Hepatocyte (in vitro differentiated cells): Measurements from ENCODE around the gene ZNF219. TPM values are rescaled to one million over a fixed set of nuclear protein-coding genes. Genes with fewer than 3 reads are reported as not detected.

Source experiments
- DNase-seq: peaks from one replicate; pipeline ENCODE4 v3.0.0-alpha.2; 2016; ENCODE audit warnings: low spot score
- H2AFZ ChIP-seq: fragments of 200-600 bp; sonication (generic); 2 replicates; pipeline ENCODE4 v1.6.0; 2016; ENCODE audit warnings: antibody characterized with exemption, mild to moderate bottlenecking
- H3K27ac ChIP-seq: fragments of 200-600 bp; sonication (generic); 2 replicates; pipeline ENCODE4 v1.5.1; 2016; ENCODE audit warnings: mild to moderate bottlenecking
- H3K27me3 ChIP-seq: fragments of 200-600 bp; sonication (generic); 2 replicates; pipeline ENCODE4 v1.6.1; 2016
- H3K36me3 ChIP-seq: fragments of 200-600 bp; sonication (generic); replicated peaks from 2 replicates; pipeline ENCODE4 v1.5.1; 2016; ENCODE audit warnings: low read depth; ENCODE audit not compliant: insufficient read depth
- H3K4me1 ChIP-seq: fragments of 200-600 bp; sonication (generic); 2 replicates; pipeline ENCODE4 v1.5.1; 2016; ENCODE audit warnings: mild to moderate bottlenecking, moderate library complexity; ENCODE audit not compliant: insufficient read depth
- H3K4me2 ChIP-seq: fragments of 200-600 bp; sonication (generic); 2 replicates; pipeline ENCODE4 v1.6.0; 2016
- H3K4me3 ChIP-seq: fragments of 200-600 bp; sonication (generic); 2 replicates; pipeline ENCODE4 v1.5.1; 2016; ENCODE audit warnings: mild to moderate bottlenecking
- H3K79me2 ChIP-seq: fragments of 200-600 bp; sonication (generic); 2 replicates; pipeline ENCODE4 v1.6.0; 2017; ENCODE audit warnings: mild to moderate bottlenecking
- H3K9me2 ChIP-seq: fragments of 200-600 bp; sonication (generic); replicated peaks from 2 replicates; pipeline ENCODE4 v1.6.0; 2017; ENCODE audit warnings: mild to moderate bottlenecking; ENCODE audit not compliant: insufficient read depth
- H3K9me3 ChIP-seq: fragments of 200-600 bp; sonication (generic); 2 replicates; pipeline ENCODE4 v1.5.1; 2016; ENCODE audit warnings: low read depth, mild to moderate bottlenecking
- H4K20me1 ChIP-seq: fragments of 200-600 bp; sonication (generic); 2 replicates; pipeline ENCODE4 v1.6.0; 2016; ENCODE audit warnings: mild to moderate bottlenecking; ENCODE audit not compliant: insufficient read depth, poor library complexity, severe bottlenecking
- CTCF ChIP-seq: fragments of 200-600 bp; sonication (generic); IDR thresholded peaks from 2 replicates; pipeline ENCODE4 v1.5.1; 2016; ENCODE audit warnings: antibody characterized with exemption, mild to moderate bottlenecking; ENCODE audit not compliant: poor library complexity
- EZH2 ChIP-seq: fragments of 200-600 bp; sonication (generic); IDR thresholded peaks from 2 replicates; pipeline ENCODE4 v1.6.1; 2016; ENCODE audit warnings: antibody characterized with exemption, mild to moderate bottlenecking, borderline replicate concordance
- EZH2phosphoT487 ChIP-seq: fragments of 200-600 bp; sonication (generic); IDR thresholded peaks from one replicate; pipeline ENCODE4 v1.6.1; 2018; ENCODE audit warnings: antibody characterized with exemption, mild to moderate bottlenecking, low read depth, moderate library complexity; ENCODE audit not compliant: unreplicated experiment, severe bottlenecking
- whole genome bisulfite sequencing: methylation state at CpG from one replicate; pipeline ENCODE4 v1.1.6; 2016; ENCODE audit warnings: low lambda C conversion rate; ENCODE audit errors: missing lambda C conversion rate; 5-methylcytosine and 5-hydroxymethylcytosine counted together
- polyA plus RNA-seq: library from polyadenylated mRNA; unstranded; fragments of >200 nt; fragmentation: Nextera tagmentation; extraction: Ambion mirVana; gene quantifications from 2 replicates; pipeline ENCODE4 v1.2.1, GENCODE V29; 2016
- small RNA-seq: library from RNA; depleted of rRNA; stranded (forward); fragments of <200 nt; gene quantifications from one replicate; pipeline ENCODE3, GENCODE V24; 2014
- total RNA-seq: library from RNA; depleted of rRNA; stranded (reverse); fragments of >200 nt; gene quantifications from 2 replicates; pipeline ENCODE4 v1.2.3, GENCODE V29; 2014

The ZNF219 gene
- total and polyA plus RNA-seq, 2 experiments from 2014 or later, result 25.1 to 29.5 TPM

- DNase-seq, result no peak
- 65% methylated on average over 8 of the region's 8 CpGs for WGBS
- no peaks in the 10 kb centered on the region for H3K9me2 ChIP-seq
- H3K79me2 ChIP-seq, result no peaks in the 10 kb centered on the region
- H3K4me3 ChIP-seq, result no peak overlapping the region
- no peaks in the 10 kb centered on the region for H4K20me1 ChIP-seq
- TF ChIP-seq EZH2, result no peak
- TF ChIP-seq CTCF, result no peak
- no peak for TF ChIP-seq EZH2phosphoT487
- H3K4me2 ChIP-seq, result no peak overlapping the region
- H3K27me3 ChIP-seq, result no peaks in the 10 kb centered on the region
- H3K9me3 ChIP-seq, result no peaks in the 10 kb centered on the region
- no peak overlapping the region for H3K27ac ChIP-seq
- no peak overlapping the region for H2AFZ ChIP-seq
- H3K36me3 ChIP-seq, result no peaks in the 10 kb centered on the region
- H3K4me1 ChIP-seq, result peaks cover 19% of the 10 kb centered on the region
These were observed 58.0 kb downstream of the ZNF219 start for GRCh38 chr14:21040370-21040925.

Small RNA genes lying within 50 kb of the gene (small RNA-seq; reads per million reads assigned to genes)
- gene RNU6-252P, result not detected

Other genes with a start within 250 kb of the ZNF219 start
- 1.4 TPM in 1 of 2 replicates, not detected in the other for gene RNASE3, start 207.3 kb downstream of the ZNF219 start, total RNA-seq
- gene RNASE3, start 207.3 kb downstream of the ZNF219 start, polyA plus RNA-seq, result 0.50 and 0.52 TPM in 2 replicates
- 0.92 and 1.6 TPM in 2 replicates for gene RNASE2, start 143.2 kb downstream of the ZNF219 start, total RNA-seq
- gene RNASE2, start 143.2 kb downstream of the ZNF219 start, polyA plus RNA-seq, result 5.6 and 8.9 TPM in 2 replicates
- 79.8 and 80.9 TPM in 2 replicates for gene METTL17, start 108.7 kb downstream of the ZNF219 start, total RNA-seq
- 65.9 and 70.3 TPM in 2 replicates for gene METTL17, start 108.7 kb downstream of the ZNF219 start, polyA plus RNA-seq
- gene SLC39A2, start 99.4 kb downstream of the ZNF219 start, total RNA-seq, result 3.3 and 4.2 TPM in 2 replicates
- gene SLC39A2, start 99.4 kb downstream of the ZNF219 start, polyA plus RNA-seq, result 6.2 and 9.2 TPM in 2 replicates
- 92.0 and 114 TPM in 2 replicates for gene NDRG2, start 73.6 kb downstream of the ZNF219 start, total RNA-seq
- gene NDRG2, start 73.6 kb downstream of the ZNF219 start, polyA plus RNA-seq, result 108 and 112 TPM in 2 replicates
- not detected in 2 replicates for gene TPPP2, start 68.4 kb downstream of the ZNF219 start, total RNA-seq
- gene TPPP2, start 68.4 kb downstream of the ZNF219 start, polyA plus RNA-seq, result not detected in 2 replicates
- gene RNASE13, start 63.8 kb downstream of the ZNF219 start, total RNA-seq, result not detected in 2 replicates
- not detected in 2 replicates for gene RNASE13, start 63.8 kb downstream of the ZNF219 start, polyA plus RNA-seq
- not detected in 2 replicates for gene RNASE7, start 56.3 kb downstream of the ZNF219 start, total RNA-seq
- gene RNASE7, start 56.3 kb downstream of the ZNF219 start, polyA plus RNA-seq, result not detected in 2 replicates
- gene RNASE8, start 40.8 kb downstream of the ZNF219 start, total RNA-seq, result not detected in 2 replicates
- not detected in 2 replicates for gene RNASE8, start 40.8 kb downstream of the ZNF219 start, polyA plus RNA-seq
- gene ARHGEF40, start 28.4 kb downstream of the ZNF219 start, total RNA-seq, result 36.0 and 53.7 TPM in 2 replicates
- gene ARHGEF40, start 28.4 kb downstream of the ZNF219 start, polyA plus RNA-seq, result 36.7 and 38.1 TPM in 2 replicates
- gene TMEM253, start 2.4 kb upstream of the ZNF219 start, total RNA-seq, result 1.9 and 4.9 TPM in 2 replicates
- 5.4 and 7.8 TPM in 2 replicates for gene TMEM253, start 2.4 kb upstream of the ZNF219 start, polyA plus RNA-seq
- not detected in 2 replicates for gene OR5AU1, start 57.4 kb upstream of the ZNF219 start, total RNA-seq
- gene OR5AU1, start 57.4 kb upstream of the ZNF219 start, polyA plus RNA-seq, result not detected in 2 replicates
- gene HNRNPC, start 170.8 kb upstream of the ZNF219 start, total RNA-seq, result 740 and 800 TPM in 2 replicates
- gene HNRNPC, start 170.8 kb upstream of the ZNF219 start, polyA plus RNA-seq, result 513 and 521 TPM in 2 replicates
- gene RPGRIP1, start 181.4 kb upstream of the ZNF219 start, total RNA-seq, result 0.07 TPM in 1 of 2 replicates, not detected in the other
- not detected in 2 replicates for gene RPGRIP1, start 181.4 kb upstream of the ZNF219 start, polyA plus RNA-seq